ENCODE data around the gene CAPSL.
A peak's percentile ranks its signal among the peaks of the same experiment; 100 is the strongest.
"Not testable (repeated sequence)": the region's sequence is repeated elsewhere in the genome, so short reads cannot be mapped to it uniquely, and the experiment has no call there.

CAPSL gene

GRCh38 chr5:35938568-35939227 is at the start of gene CAPSL:
CAPSL (minus strand) TSS chr5:35938622; CDS start chr5:35921120, 17,502 bp downstream.
- DNase-seq (ENCODE audit: low read depth): no peak

- no peak for DNase-seq (ENCODE audit: low read depth)
Observed at GRCh38 chr5:35987776-35988175, 49.4 kb upstream of the CAPSL start.

GRCh38 chr5:35979715-35980114 is 41.3 kb upstream of the CAPSL start:
- no peak for DNase-seq (ENCODE audit: low read depth)

GRCh38 chr5:35976859-35977258 is 38.4 kb upstream of the CAPSL start:
- not testable (repeated sequence) for DNase-seq (ENCODE audit: low read depth)

GRCh38 chr5:35974570-35974969 is 36.1 kb upstream of the CAPSL start:
- DNase-seq (ENCODE audit: low read depth): no peak

- DNase-seq (ENCODE audit: low read depth): no peak
Observed at GRCh38 chr5:35971878-35972210, 33.4 kb upstream of the CAPSL start.

GRCh38 chr5:35971186-35971877 is 32.9 kb upstream of the CAPSL start:
- DNase-seq (ENCODE audit: low read depth): no peak

- no peak for DNase-seq (ENCODE audit: low read depth)
Observed at GRCh38 chr5:35963381-35963843, 25.0 kb upstream of the CAPSL start.

GRCh38 chr5:35960328-35960727 is 21.9 kb upstream of the CAPSL start:
- no peak for DNase-seq (ENCODE audit: low read depth)

- no peak for DNase-seq (ENCODE audit: low read depth)
Observed at GRCh38 chr5:35956429-35956828, 18.0 kb upstream of the CAPSL start.

- DNase-seq (ENCODE audit: low read depth): no peak
Observed at GRCh38 chr5:35954175-35954574, 15.8 kb upstream of the CAPSL start.

- DNase-seq (ENCODE audit: low read depth): no peak
Observed at GRCh38 chr5:35947085-35947484, 8.7 kb upstream of the CAPSL start.

GRCh38 chr5:35939639-35940038 is 1.2 kb upstream of the CAPSL start:
- DNase-seq (ENCODE audit: low read depth): no peak

- peak; percentile 38 for DNase-seq (ENCODE audit: low read depth)
Observed at GRCh38 chr5:35926389-35927051, 11.9 kb downstream of the CAPSL start.

- peak; percentile 79 for DNase-seq (ENCODE audit: low read depth)
Observed at GRCh38 chr5:35924950-35925722, 13.3 kb downstream of the CAPSL start.

- no peak for DNase-seq (ENCODE audit: low read depth)
Observed at GRCh38 chr5:35924122-35924949, 14.1 kb downstream of the CAPSL start.

GRCh38 chr5:35922468-35922867 is 16.0 kb downstream of the CAPSL start:
- DNase-seq (ENCODE audit: low read depth): no peak

GRCh38 chr5:35921930-35922329 is 16.5 kb downstream of the CAPSL start:
- DNase-seq (ENCODE audit: low read depth): no peak

- DNase-seq (ENCODE audit: low read depth): no peak
Observed at GRCh38 chr5:35920890-35921289, 17.5 kb downstream of the CAPSL start.

GRCh38 chr5:35919191-35919590 is 19.2 kb downstream of the CAPSL start:
- DNase-seq (ENCODE audit: low read depth): no peak

- no peak for DNase-seq (ENCODE audit: low read depth)
Observed at GRCh38 chr5:35908814-35909213, 29.6 kb downstream of the CAPSL start.

- no peak for DNase-seq (ENCODE audit: low read depth)
Observed at GRCh38 chr5:35908228-35908627, 30.2 kb downstream of the CAPSL start.
